HG03280 (cell line): Measurements from ENCODE around the gene ATP1A1.

ENCODE experiments used
- ATAC-seq: cut with Tn5 transposase; IDR thresholded peaks from one replicate; pipeline ENCODE4 v1.9.1; 2021; ENCODE audit warnings: mild to moderate bottlenecking, moderate library complexity; ENCODE audit not compliant: unreplicated experiment

ATP1A1 gene

GRCh38 chr1:116389013-116389412, 16.0 kb downstream of the ATP1A1 start:
- ATAC-seq: no peak

GRCh38 chr1:116389686-116390085, 16.6 kb downstream of the ATP1A1 start:
- ATAC-seq: no peak

GRCh38 chr1:116390195-116390594, 17.2 kb downstream of the ATP1A1 start:
- no peak for ATAC-seq

- ATAC-seq: no peak
Observed at GRCh38 chr1:116391185-116391584, 18.1 kb downstream of the ATP1A1 start.

- no peak for ATAC-seq
Observed at GRCh38 chr1:116392717-116393404, 19.8 kb downstream of the ATP1A1 start.

- no peak for ATAC-seq
Observed at GRCh38 chr1:116393792-116394191, 20.7 kb downstream of the ATP1A1 start.

- ATAC-seq: no peak
Observed at GRCh38 chr1:116394270-116394669, 21.2 kb downstream of the ATP1A1 start.

- no peak for ATAC-seq
Observed at GRCh38 chr1:116396769-116397168, 23.7 kb downstream of the ATP1A1 start.

- ATAC-seq: no peak
Observed at GRCh38 chr1:116397728-116398127, 24.7 kb downstream of the ATP1A1 start.

- no peak for ATAC-seq
Observed at GRCh38 chr1:116400780-116401179, 27.7 kb downstream of the ATP1A1 start.

- no peak for ATAC-seq
Observed at GRCh38 chr1:116401646-116402176, 28.7 kb downstream of the ATP1A1 start.

GRCh38 chr1:116402333-116402732, 29.3 kb downstream of the ATP1A1 start:
- ATAC-seq: no peak

GRCh38 chr1:116403496-116404136, 30.6 kb downstream of the ATP1A1 start:
- ATAC-seq: no peak

GRCh38 chr1:116404699-116405098, 31.7 kb downstream of the ATP1A1 start:
- no peak for ATAC-seq

GRCh38 chr1:116405241-116406135, 32.4 kb downstream of the ATP1A1 start:
- no peak for ATAC-seq

- ATAC-seq: no peak
Observed at GRCh38 chr1:116407033-116407432, 34.0 kb downstream of the ATP1A1 start.

GRCh38 chr1:116408193-116408592, 35.1 kb downstream of the ATP1A1 start:
- no peak for ATAC-seq

- ATAC-seq: no peak
Observed at GRCh38 chr1:116408803-116409720, 36.0 kb downstream of the ATP1A1 start.

- ATAC-seq: no peak
Observed at GRCh38 chr1:116409751-116410191, 36.7 kb downstream of the ATP1A1 start.

GRCh38 chr1:116411784-116412479, 38.9 kb downstream of the ATP1A1 start:
- no peak for ATAC-seq
